SK-N-SH treated with all-trans-retinoic acid at 6 μM for 48 hours (cell line): ENCODE results near the gene HOPX.
A peak's percentile ranks its signal among the peaks of the same experiment; 100 is the strongest.

ENCODE experiments used
- ATAC-seq: fragments of 200-7000 bp; cut with Tn5 transposase; 3 replicates; pipeline ENCODE4 v1.9.1; 2020; ENCODE audit warnings: mild to moderate bottlenecking, moderate library complexity
- BACH2 ChIP-seq: fragments of 250-450 bp; sonication (Bioruptor Pico); IDR thresholded peaks from 2 replicates; pipeline ENCODE4 v1.9.0; 2021; ENCODE audit warnings: mild to moderate bottlenecking, borderline replicate concordance
- ESRRG ChIP-seq: fragments of 250-450 bp; sonication (Bioruptor Pico); IDR thresholded peaks from 2 replicates; pipeline ENCODE4 v1.6.1; 2021; ENCODE audit warnings: mild to moderate bottlenecking
- GLIS3 ChIP-seq: fragments of 250-450 bp; sonication (Bioruptor Pico); IDR thresholded peaks from 2 replicates; pipeline ENCODE4 v1.5.0; 2020; ENCODE audit warnings: mild to moderate bottlenecking, moderate library complexity
- ISL1 ChIP-seq: fragments of 250-450 bp; sonication (Bioruptor Pico); IDR thresholded peaks from 2 replicates; pipeline ENCODE4 v2.1.2; 2022; ENCODE audit warnings: mild to moderate bottlenecking, moderate library complexity
- OSR1 ChIP-seq: fragments of 250-450 bp; sonication (Bioruptor Pico); IDR thresholded peaks from 2 replicates; pipeline ENCODE4 v1.8.0; 2022; ENCODE audit warnings: moderate library complexity, mild to moderate bottlenecking, inconsistent platforms
- PPARA ChIP-seq: fragments of 250-450 bp; sonication (Bioruptor Pico); IDR thresholded peaks from 2 replicates; pipeline ENCODE4 v1.5.0; 2020; ENCODE audit warnings: mild to moderate bottlenecking, borderline replicate concordance
- TCF4 ChIP-seq: fragments of 250-450 bp; sonication (Bioruptor Pico); IDR thresholded peaks from 2 replicates; pipeline ENCODE4 v1.8.0; 2021; ENCODE audit warnings: mild to moderate bottlenecking, moderate library complexity, borderline replicate concordance
- ZC3H10 ChIP-seq: fragments of 250-450 bp; sonication (Bioruptor Pico); IDR thresholded peaks from 2 replicates; pipeline ENCODE4 v1.5.1; 2021; ENCODE audit warnings: mild to moderate bottlenecking, moderate library complexity
- ZFP3 ChIP-seq: fragments of 250-450 bp; sonication (Bioruptor Pico); IDR thresholded peaks from 2 replicates; pipeline ENCODE4 v1.5.0; 2020; ENCODE audit warnings: mild to moderate bottlenecking, moderate library complexity
- ZNF565 ChIP-seq: fragments of 450-650 bp; formaldehyde crosslinking; conservative IDR thresholded peaks from 2 replicates; pipeline ENCODE4 v1.5.0; 2020; ENCODE audit warnings: low read depth, mild to moderate bottlenecking, moderate library complexity
- ZNF70 ChIP-seq: fragments of 450-650 bp; formaldehyde crosslinking; IDR thresholded peaks from 2 replicates; pipeline ENCODE4 v1.5.0; 2020; ENCODE audit warnings: mild to moderate bottlenecking, moderate library complexity
- TF ChIP-seq, protein P1 (sequence below): fragments of 250-450 bp; sonication (Bioruptor Pico); IDR thresholded peaks from 2 replicates; pipeline ENCODE4 v1.5.1; 2021; ENCODE audit warnings: mild to moderate bottlenecking, moderate library complexity
- TF ChIP-seq, protein P2 (sequence below): fragments of 250-450 bp; sonication (Bioruptor Pico); IDR thresholded peaks from 2 replicates; pipeline ENCODE4 v1.8.0; 2020; ENCODE audit warnings: mild to moderate bottlenecking, moderate library complexity, borderline replicate concordance
- TF ChIP-seq, protein P3 (sequence below): fragments of 250-450 bp; sonication (Bioruptor Pico); IDR thresholded peaks from 2 replicates; pipeline ENCODE4 v1.8.0; 2021; ENCODE audit warnings: low read depth, mild to moderate bottlenecking, moderate library complexity, borderline replicate concordance
- TF ChIP-seq, protein P4 (sequence below): fragments of 250-450 bp; sonication (Bioruptor Pico); IDR thresholded peaks from 2 replicates; pipeline ENCODE4 v1.5.1; 2020; ENCODE audit warnings: low read depth, mild to moderate bottlenecking, moderate library complexity

HOPX gene

DNA sequence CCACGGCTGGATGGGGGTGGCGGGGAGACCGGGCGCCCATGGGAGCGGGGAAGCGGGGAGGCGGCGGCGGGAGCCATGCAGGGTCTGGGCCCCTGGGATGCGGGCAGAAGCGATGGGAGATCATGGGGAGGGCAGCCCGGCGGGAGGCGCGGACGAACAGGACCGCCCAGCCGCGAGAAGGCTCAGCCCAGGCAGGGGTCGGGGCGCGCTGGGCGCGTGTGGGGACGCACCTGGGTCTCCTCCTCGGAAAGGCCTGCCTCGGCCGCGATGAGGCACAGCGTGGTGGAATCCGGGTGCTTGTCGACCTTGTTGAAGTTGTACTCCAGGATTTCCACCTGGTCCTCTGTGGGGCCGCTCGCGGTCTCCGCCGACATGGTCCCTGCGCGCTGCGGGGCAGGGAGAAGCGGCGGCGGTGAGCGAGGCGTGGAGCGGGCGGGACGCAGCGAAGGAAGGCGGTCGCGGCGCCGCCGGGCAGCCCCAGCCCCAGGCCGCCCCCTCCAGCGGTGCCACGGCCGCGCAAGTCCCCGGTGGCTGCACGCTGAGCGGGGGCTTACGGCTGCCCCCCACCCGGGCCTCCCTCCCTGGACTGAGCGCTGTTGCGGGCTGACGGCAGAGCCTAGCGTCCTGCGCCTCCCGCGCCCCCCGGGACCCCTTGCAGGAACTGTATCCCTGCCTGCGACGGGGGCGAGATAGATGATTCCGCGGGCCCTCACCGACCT lies 25.3 kb downstream of the HOPX start:
- TF ChIP-seq ESRRG (CRISPR knock-in tag) (no peak), PPARA (CRISPR knock-in tag) (no peak), GLIS3 (no peak)
- ATAC-seq, result peak; percentile 71

DNA sequence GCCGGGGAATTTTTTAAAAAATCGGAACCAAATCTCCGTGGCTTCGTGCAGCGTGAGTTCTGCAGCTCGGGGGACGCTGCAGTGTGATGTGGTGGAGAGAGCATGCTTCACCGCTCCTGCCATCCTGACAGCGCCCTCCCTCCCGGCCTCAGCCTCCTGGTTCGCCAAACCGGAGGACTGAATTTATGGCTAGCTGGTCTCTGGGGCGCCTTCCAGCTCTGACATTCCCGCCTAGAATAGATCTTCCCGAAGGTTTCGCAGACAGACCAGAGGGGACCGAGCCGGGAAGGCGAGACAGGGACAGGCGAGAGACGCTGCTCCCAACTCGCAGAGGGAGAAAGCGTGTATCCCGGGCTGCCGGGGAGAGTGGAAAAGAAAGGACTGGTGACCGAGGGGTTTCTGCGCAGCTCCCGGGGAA lies 25.9 kb downstream of the HOPX start:
- ATAC-seq, result peak; percentile 79
- no peak for TF ChIP-seq BACH2 (CRISPR knock-in tag)
- TF ChIP-seq, protein P1, sequence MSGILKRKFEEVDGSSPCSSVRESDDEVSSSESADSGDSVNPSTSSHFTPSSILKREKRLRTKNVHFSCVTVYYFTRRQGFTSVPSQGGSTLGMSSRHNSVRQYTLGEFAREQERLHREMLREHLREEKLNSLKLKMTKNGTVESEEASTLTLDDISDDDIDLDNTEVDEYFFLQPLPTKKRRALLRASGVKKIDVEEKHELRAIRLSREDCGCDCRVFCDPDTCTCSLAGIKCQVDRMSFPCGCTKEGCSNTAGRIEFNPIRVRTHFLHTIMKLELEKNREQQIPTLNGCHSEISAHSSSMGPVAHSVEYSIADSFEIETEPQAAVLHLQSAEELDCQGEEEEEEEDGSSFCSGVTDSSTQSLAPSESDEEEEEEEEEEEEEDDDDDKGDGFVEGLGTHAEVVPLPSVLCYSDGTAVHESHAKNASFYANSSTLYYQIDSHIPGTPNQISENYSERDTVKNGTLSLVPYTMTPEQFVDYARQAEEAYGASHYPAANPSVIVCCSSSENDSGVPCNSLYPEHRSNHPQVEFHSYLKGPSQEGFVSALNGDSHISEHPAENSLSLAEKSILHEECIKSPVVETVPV, result no peak
- TF ChIP-seq, protein P2, sequence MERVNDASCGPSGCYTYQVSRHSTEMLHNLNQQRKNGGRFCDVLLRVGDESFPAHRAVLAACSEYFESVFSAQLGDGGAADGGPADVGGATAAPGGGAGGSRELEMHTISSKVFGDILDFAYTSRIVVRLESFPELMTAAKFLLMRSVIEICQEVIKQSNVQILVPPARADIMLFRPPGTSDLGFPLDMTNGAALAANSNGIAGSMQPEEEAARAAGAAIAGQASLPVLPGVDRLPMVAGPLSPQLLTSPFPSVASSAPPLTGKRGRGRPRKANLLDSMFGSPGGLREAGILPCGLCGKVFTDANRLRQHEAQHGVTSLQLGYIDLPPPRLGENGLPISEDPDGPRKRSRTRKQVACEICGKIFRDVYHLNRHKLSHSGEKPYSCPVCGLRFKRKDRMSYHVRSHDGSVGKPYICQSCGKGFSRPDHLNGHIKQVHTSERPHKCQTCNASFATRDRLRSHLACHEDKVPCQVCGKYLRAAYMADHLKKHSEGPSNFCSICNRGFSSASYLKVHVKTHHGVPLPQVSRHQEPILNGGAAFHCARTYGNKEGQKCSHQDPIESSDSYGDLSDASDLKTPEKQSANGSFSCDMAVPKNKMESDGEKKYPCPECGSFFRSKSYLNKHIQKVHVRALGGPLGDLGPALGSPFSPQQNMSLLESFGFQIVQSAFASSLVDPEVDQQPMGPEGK (CRISPR knock-in tag), result no peak
- TF ChIP-seq ZC3H10 (CRISPR knock-in tag), result no peak
- no peak for TF ChIP-seq ZFP3 (CRISPR knock-in tag)

DNA sequence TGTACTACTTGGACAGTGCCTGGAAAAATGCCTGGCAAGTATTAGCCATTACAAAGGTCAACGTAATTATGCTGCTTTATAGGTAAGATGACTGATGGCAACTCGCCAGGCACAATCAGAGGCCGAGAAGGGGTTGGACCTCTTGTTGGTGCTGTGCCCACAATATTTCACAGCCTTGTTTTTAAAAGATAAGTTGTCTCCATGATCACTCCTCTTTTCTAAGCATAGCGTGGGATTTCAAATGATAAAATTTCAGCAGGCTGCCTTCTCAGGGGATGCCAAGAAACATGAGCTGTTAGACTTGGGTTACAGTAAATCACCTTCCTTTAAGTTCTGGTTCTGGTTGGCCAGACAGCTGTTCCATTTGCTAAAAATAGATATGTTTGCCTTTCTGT lies 26.9 kb downstream of the HOPX start:
- TF ChIP-seq ISL1 (0 out of 2 replicates have a peak, but pooled peaks have one; percentile 11), TCF4 (no peak)
- TF ChIP-seq, all 23 proteins: peak for 1
- no peak for ATAC-seq

DNA sequence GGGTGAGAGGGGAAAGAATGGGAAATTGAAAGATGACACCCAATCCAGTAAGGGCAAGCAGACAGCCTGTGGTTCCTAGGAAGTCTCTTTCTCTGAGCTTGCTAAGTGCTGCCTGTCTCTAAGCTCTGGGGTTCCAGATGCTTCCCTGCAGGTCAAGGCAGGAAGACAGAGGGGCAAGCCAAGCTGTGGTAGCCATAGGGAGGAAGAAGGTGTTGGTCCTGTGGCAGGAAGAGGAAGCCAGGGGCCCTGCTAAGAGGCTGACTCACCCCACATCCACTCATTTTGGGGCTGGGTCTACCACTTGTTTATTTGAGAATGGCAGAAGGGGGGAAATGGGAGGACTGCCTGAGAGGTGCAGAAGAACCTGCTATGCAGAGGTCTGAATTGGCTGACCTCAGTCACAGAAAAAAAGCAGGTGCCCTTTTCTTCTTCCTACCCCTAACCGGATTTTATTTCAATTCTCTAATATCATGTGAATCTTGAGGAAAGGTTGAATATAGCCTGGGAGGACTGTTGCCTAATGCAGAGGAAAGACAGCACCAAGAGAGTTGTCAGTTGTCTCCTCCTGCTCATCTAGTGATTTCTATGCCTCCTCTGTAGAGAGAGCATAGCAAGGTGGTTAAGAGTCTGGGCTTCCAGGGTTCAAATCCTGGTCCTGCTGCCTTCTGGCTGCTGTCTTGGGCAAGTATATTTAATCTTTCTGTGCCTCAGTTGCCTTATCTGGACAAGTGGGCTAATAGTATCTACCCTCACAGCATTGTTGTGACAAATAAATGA lies 27.4 kb downstream of the HOPX start:
- TF ChIP-seq, protein P1, result no peak
- TF ChIP-seq GLIS3 (no peak), ZC3H10 (CRISPR knock-in tag) (no peak), ZNF70 (no peak), OSR1 (CRISPR knock-in tag) (no peak), BACH2 (CRISPR knock-in tag) (no peak), ZNF565 (no peak), ZFP3 (CRISPR knock-in tag) (no peak)
- TF ChIP-seq, protein P3, sequence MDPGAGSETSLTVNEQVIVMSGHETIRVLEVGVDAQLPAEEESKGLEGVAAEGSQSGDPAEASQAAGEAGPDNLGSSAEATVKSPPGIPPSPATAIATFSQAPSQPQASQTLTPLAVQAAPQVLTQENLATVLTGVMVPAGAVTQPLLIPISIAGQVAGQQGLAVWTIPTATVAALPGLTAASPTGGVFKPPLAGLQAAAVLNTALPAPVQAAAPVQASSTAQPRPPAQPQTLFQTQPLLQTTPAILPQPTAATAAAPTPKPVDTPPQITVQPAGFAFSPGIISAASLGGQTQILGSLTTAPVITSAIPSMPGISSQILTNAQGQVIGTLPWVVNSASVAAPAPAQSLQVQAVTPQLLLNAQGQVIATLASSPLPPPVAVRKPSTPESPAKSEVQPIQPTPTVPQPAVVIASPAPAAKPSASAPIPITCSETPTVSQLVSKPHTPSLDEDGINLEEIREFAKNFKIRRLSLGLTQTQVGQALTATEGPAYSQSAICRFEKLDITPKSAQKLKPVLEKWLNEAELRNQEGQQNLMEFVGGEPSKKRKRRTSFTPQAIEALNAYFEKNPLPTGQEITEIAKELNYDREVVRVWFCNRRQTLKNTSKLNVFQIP (CRISPR knock-in tag), result no peak
- no peak for ATAC-seq

DNA sequence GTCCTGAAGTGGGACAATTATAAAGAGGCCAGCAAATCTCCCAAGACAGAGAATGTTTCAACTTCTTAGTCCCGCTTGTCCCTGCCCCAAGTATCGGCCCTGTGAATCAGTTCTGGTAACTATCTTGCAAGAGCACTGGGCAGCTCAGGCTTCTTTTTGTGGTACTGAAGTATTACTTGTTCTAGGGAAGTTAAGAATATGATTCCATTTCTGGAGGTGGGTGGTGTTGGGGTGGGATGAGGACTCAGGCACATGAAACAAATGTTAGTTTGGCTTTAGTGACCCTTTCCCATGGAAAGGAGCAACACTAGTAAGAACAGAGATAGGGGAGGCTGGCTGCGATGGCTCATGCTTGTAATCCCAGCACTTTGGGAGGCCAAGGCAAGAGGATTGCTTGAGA lies 28.9 kb downstream of the HOPX start:
- no peak for ATAC-seq
- TF ChIP-seq ESRRG (CRISPR knock-in tag) (no peak), OSR1 (CRISPR knock-in tag) (no peak), ZFP3 (CRISPR knock-in tag) (no peak), ISL1 (no peak)
- TF ChIP-seq, protein P4, sequence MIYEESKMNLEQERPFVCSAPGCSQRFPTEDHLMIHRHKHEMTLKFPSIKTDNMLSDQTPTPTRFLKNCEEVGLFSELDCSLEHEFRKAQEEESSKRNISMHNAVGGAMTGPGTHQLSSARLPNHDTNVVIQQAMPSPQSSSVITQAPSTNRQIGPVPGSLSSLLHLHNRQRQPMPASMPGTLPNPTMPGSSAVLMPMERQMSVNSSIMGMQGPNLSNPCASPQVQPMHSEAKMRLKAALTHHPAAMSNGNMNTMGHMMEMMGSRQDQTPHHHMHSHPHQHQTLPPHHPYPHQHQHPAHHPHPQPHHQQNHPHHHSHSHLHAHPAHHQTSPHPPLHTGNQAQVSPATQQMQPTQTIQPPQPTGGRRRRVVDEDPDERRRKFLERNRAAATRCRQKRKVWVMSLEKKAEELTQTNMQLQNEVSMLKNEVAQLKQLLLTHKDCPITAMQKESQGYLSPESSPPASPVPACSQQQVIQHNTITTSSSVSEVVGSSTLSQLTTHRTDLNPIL (CRISPR knock-in tag), result no peak
- TF ChIP-seq, protein P2 (CRISPR knock-in tag), result no peak
- TF ChIP-seq, protein P3 (CRISPR knock-in tag), result no peak
- TF ChIP-seq, protein P1, result no peak
